ENCODE data around the gene MUC5AC. TPM values are rescaled to one million over a fixed set of nuclear protein-coding genes. Genes with fewer than 3 reads are reported as not detected.

MUC5AC gene
- total RNA-seq, 1 experiment from 2014 or later = under 0.01 TPM

DNA sequence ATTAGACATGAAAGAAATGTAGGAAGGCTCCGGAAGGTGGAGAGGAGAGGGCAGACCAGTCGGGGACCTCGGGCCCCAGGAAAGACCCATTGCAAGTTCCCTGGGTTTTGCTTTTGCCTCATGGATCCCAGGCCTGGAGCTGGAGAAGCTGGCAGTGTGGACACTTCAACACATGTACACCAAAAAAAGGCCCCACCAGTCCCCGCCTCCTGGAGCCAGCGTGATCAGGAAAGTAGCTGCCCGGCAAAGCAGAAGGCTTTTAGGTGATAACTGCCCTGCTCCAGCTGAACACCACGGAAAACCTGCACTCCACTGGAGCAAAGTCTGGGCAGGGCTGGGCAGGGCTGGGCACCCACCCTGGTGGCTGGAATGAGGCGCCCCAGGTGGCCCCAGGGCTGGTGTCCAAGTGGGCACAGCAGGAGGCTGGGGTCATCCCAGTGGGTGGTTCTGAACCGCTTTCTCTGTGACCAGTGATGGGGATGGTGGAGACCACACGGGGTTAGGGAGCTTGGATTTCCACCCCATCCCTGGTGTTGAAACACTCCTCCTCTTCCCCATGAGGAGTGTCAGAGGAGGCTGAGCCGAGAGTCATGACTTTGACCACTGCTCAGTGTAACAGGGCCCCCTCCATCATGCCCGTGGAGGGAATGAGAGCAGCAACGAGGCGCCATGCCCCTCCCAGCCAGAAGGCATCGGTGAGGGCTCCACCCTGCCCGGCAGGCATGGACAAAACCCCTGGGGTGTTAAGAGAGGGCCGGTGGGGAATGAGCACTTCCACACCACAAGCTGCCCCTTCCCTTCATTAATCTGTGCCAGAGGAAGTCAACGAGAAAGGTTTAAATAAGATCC, 16.9 kb upstream of the MUC5AC start:
- intact Hi-C loops (cut with micrococcal nuclease) = no loop called here
- DNase-seq (ENCODE audit: low read depth, low spot score) (no peak), ATAC-seq (no peak)
- Histone ChIP-seq H2AFZ (ENCODE audit: low read depth, low read length, poor library complexity, severe bottlenecking) (no peak overlapping the region), H3K79me2 (ENCODE audit: insufficient read depth, low read length) (no peaks in the 10 kb centered on the region), H3K27ac (ENCODE audit: low read depth, low read length) (no peak overlapping the region), H3K4me3 (replicated peaks in 1 of 2; ENCODE audit: low read depth in 1 of 2, low read length in 2 of 2) (no peak overlapping the region), H4K20me1 (ENCODE audit: insufficient read depth) (no peaks in the 10 kb centered on the region), H3K36me3 (ENCODE audit: control insufficient read depth in 1 of 2, insufficient read depth in 2 of 2, low read length in 2 of 2) (no peaks in the 10 kb centered on the region), H3K4me1 (ENCODE audit: control insufficient read depth in 1 of 2, insufficient read depth in 2 of 2, low read length in 2 of 2) (peaks cover 0 to 6% of the 10 kb centered on the region in 2 experiments; a peak in 1 of 4 replicates), H3K9me3 (ENCODE audit: control insufficient read depth in 1 of 2, insufficient read depth in 1 of 2, low read depth in 1 of 2, low read length in 2 of 2) (no peaks in the 10 kb centered on the region), H3K9ac (ENCODE audit: low read length) (no peak overlapping the region), H3K27me3 (ENCODE audit: insufficient read depth, low read length) (0 out of 2 replicates have a peak, but pooled peaks cover 7% of the 10 kb centered on the region), H3K9me2 (ENCODE audit: insufficient read depth) (no peaks in the 10 kb centered on the region), H3K4me2 (ENCODE audit: low read length) (no peak overlapping the region)
- TF ChIP-seq CBX3 (IDR thresholded peaks at IDR 0.05; ENCODE audit: low read depth) = no peak
- no peak for TF ChIP-seq EZH2 (IDR thresholded peaks at IDR 0.05)
- TF ChIP-seq, protein P1, sequence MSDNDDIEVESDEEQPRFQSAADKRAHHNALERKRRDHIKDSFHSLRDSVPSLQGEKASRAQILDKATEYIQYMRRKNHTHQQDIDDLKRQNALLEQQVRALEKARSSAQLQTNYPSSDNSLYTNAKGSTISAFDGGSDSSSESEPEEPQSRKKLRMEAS (IDR thresholded peaks at IDR 0.05) = no peak
- TF ChIP-seq SP1 (IDR thresholded peaks at IDR 0.05; ENCODE audit: low read depth) = no peak
- no peak for TF ChIP-seq ELF1 (IDR thresholded peaks at IDR 0.05; ENCODE audit: borderline replicate concordance, low read depth)
- TF ChIP-seq, protein P2, sequence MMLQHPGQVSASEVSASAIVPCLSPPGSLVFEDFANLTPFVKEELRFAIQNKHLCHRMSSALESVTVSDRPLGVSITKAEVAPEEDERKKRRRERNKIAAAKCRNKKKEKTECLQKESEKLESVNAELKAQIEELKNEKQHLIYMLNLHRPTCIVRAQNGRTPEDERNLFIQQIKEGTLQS (IDR thresholded peaks at IDR 0.05) = no peak
- TF ChIP-seq EZH2phosphoT487 (IDR thresholded peaks at IDR 0.05; ENCODE audit: borderline replicate concordance) = no peak
- no peak for TF ChIP-seq JUND (IDR thresholded peaks at IDR 0.05)
- TF ChIP-seq, protein P3, sequence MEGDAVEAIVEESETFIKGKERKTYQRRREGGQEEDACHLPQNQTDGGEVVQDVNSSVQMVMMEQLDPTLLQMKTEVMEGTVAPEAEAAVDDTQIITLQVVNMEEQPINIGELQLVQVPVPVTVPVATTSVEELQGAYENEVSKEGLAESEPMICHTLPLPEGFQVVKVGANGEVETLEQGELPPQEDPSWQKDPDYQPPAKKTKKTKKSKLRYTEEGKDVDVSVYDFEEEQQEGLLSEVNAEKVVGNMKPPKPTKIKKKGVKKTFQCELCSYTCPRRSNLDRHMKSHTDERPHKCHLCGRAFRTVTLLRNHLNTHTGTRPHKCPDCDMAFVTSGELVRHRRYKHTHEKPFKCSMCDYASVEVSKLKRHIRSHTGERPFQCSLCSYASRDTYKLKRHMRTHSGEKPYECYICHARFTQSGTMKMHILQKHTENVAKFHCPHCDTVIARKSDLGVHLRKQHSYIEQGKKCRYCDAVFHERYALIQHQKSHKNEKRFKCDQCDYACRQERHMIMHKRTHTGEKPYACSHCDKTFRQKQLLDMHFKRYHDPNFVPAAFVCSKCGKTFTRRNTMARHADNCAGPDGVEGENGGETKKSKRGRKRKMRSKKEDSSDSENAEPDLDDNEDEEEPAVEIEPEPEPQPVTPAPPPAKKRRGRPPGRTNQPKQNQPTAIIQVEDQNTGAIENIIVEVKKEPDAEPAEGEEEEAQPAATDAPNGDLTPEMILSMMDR (IDR thresholded peaks at IDR 0.05 in 2 of 3, conservative IDR thresholded peaks at IDR 0.05 in 1 of 3; ENCODE audit: borderline replicate concordance in 1 of 3, insufficient read depth in 1 of 3, low read depth in 2 of 3, low read length in 2 of 3) = no peak
- no peak for TF ChIP-seq POLR2A (IDR thresholded peaks at IDR 0.05; ENCODE audit: borderline replicate concordance, extremely low read depth, insufficient read depth, insufficient read length)
- no peak for TF ChIP-seq ZFX (IDR thresholded peaks at IDR 0.05)
- TF ChIP-seq CEBPB (IDR thresholded peaks at IDR 0.05; ENCODE audit: low read depth) = no peak
- TF ChIP-seq, protein P4, sequence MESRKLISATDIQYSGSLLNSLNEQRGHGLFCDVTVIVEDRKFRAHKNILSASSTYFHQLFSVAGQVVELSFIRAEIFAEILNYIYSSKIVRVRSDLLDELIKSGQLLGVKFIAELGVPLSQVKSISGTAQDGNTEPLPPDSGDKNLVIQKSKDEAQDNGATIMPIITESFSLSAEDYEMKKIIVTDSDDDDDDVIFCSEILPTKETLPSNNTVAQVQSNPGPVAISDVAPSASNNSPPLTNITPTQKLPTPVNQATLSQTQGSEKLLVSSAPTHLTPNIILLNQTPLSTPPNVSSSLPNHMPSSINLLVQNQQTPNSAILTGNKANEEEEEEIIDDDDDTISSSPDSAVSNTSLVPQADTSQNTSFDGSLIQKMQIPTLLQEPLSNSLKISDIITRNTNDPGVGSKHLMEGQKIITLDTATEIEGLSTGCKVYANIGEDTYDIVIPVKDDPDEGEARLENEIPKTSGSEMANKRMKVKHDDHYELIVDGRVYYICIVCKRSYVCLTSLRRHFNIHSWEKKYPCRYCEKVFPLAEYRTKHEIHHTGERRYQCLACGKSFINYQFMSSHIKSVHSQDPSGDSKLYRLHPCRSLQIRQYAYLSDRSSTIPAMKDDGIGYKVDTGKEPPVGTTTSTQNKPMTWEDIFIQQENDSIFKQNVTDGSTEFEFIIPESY (IDR thresholded peaks at IDR 0.05; ENCODE audit: extremely low read depth, insufficient replicate concordance, low read length) = no peak
- TF ChIP-seq, protein P5, sequence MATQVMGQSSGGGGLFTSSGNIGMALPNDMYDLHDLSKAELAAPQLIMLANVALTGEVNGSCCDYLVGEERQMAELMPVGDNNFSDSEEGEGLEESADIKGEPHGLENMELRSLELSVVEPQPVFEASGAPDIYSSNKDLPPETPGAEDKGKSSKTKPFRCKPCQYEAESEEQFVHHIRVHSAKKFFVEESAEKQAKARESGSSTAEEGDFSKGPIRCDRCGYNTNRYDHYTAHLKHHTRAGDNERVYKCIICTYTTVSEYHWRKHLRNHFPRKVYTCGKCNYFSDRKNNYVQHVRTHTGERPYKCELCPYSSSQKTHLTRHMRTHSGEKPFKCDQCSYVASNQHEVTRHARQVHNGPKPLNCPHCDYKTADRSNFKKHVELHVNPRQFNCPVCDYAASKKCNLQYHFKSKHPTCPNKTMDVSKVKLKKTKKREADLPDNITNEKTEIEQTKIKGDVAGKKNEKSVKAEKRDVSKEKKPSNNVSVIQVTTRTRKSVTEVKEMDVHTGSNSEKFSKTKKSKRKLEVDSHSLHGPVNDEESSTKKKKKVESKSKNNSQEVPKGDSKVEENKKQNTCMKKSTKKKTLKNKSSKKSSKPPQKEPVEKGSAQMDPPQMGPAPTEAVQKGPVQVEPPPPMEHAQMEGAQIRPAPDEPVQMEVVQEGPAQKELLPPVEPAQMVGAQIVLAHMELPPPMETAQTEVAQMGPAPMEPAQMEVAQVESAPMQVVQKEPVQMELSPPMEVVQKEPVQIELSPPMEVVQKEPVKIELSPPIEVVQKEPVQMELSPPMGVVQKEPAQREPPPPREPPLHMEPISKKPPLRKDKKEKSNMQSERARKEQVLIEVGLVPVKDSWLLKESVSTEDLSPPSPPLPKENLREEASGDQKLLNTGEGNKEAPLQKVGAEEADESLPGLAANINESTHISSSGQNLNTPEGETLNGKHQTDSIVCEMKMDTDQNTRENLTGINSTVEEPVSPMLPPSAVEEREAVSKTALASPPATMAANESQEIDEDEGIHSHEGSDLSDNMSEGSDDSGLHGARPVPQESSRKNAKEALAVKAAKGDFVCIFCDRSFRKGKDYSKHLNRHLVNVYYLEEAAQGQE (IDR thresholded peaks at IDR 0.05; ENCODE audit: low read depth) = no peak
- no peak for TF ChIP-seq FOSL1 (IDR thresholded peaks at IDR 0.05; ENCODE audit: low read depth)
- no peak for TF ChIP-seq RAD21 (IDR thresholded peaks at IDR 0.05; ENCODE audit: low read depth)
- no peak for TF ChIP-seq SRF (IDR thresholded peaks at IDR 0.05; ENCODE audit: low read depth)
- ChIA-PET POLR2A (no interaction called here), CTCF (no interaction called here), RAD21 (ENCODE audit: low non-redundant PET in 1 of 2, low total read pairs in 2 of 2, uncharacterized antibody in 2 of 2, unreplicated experiment in 2 of 2) (no interaction called here)
- no TSS peak for BruUV-seq (replicated peaks)
